Neural progenitor cell (in vitro differentiated cells): ENCODE data around the gene NINJ2.

Source experiments
- EZH2 ChIP-seq: fragments of 200-600 bp; sonication (generic); IDR thresholded peaks from 2 replicates; pipeline ENCODE4 v1.6.1; 2017; ENCODE audit warnings: antibody characterized with exemption, mild to moderate bottlenecking, moderate library complexity
- EZH2phosphoT487 ChIP-seq: fragments of 200-600 bp; sonication (generic); IDR thresholded peaks from 2 replicates; pipeline ENCODE4 v1.6.1; 2017; ENCODE audit warnings: antibody characterized with exemption
- TF ChIP-seq, protein P1 (sequence below): fragments of 200-600 bp; sonication (generic); IDR thresholded peaks from 2 replicates; pipeline ENCODE4 v1.5.1; 2017; ENCODE audit warnings: antibody characterized with exemption, mild to moderate bottlenecking

DNA sequence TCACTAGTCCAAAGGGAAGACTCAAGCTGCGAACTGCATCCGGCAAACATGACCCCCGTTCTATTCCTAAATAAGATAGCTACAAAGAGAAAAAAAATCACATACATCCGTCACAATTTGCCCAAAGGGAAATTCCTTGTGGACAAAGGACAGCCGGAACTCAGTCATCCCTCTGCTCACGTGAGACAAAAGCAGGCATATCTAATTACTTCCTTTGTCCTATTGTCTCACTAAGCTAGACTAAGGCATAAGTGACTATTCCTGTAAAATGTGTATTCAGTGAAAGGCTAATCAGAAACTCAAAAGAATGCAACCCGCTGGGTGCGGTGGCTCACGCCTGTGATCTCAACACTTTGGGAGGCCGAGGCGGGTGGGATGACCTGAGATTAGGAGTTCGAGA is 27.2 kb upstream of the NINJ2 start:
- TF ChIP-seq EZH2 (no peak), EZH2phosphoT487 (no peak)
- TF ChIP-seq, protein P1, sequence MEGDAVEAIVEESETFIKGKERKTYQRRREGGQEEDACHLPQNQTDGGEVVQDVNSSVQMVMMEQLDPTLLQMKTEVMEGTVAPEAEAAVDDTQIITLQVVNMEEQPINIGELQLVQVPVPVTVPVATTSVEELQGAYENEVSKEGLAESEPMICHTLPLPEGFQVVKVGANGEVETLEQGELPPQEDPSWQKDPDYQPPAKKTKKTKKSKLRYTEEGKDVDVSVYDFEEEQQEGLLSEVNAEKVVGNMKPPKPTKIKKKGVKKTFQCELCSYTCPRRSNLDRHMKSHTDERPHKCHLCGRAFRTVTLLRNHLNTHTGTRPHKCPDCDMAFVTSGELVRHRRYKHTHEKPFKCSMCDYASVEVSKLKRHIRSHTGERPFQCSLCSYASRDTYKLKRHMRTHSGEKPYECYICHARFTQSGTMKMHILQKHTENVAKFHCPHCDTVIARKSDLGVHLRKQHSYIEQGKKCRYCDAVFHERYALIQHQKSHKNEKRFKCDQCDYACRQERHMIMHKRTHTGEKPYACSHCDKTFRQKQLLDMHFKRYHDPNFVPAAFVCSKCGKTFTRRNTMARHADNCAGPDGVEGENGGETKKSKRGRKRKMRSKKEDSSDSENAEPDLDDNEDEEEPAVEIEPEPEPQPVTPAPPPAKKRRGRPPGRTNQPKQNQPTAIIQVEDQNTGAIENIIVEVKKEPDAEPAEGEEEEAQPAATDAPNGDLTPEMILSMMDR = no peak
